GM19467 (cell line): ENCODE data around the gene NMNAT1.
"Not testable (repeated sequence)": the region's sequence is repeated elsewhere in the genome, so short reads cannot be mapped to it uniquely, and the experiment has no call there.

Source experiments
- ATAC-seq: cut with Tn5 transposase; IDR thresholded peaks from one replicate; pipeline ENCODE4 v1.9.1; 2021; ENCODE audit warnings: mild to moderate bottlenecking, moderate library complexity; ENCODE audit not compliant: unreplicated experiment

The NMNAT1 gene

GRCh38 chr1:9917901-9918300, 25.4 kb upstream of the NMNAT1 start:
- no peak for ATAC-seq

DNA sequence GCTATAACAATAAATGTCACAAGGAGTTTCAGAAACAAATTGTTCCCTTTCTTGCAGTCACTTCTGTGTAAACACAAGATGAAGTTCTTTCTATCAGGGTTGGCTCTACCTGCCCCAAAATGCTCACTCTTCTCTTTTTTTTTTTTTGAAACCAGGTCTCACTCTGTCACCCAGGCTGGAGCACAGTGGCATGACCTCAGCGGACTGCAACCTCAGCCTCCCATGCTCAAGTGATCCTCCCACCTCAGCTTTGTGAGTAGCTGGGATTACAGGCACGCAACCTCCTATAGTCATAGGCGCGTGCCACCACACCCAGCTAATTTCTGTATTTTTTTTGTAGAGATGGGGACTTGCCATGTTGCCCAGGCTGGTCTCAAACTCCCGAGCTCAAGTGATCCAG, 22.7 kb upstream of the NMNAT1 start:
- ATAC-seq, result no peak

DNA sequence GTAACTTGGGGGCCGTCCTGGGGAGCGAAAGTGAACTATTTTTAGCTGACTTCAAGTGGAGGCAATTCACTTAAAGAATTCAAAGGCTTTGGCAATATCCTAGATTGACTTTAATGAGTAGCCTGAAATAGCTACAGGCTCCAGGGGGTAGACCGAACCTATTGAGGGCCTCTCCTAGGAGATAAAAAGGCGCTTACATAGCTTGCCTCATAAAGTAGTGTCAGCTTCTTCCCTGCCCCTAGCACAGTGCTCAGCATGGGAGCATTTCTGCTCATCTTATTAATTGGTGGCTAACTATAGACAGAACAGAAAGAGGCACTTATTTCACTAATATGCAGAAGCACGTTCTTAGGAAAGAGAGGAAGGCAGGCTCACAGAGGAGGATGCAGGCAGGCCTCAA, 20.9 kb upstream of the NMNAT1 start:
- no peak for ATAC-seq

GRCh38 chr1:9927259-9927658, 16.0 kb upstream of the NMNAT1 start:
- no peak for ATAC-seq

DNA sequence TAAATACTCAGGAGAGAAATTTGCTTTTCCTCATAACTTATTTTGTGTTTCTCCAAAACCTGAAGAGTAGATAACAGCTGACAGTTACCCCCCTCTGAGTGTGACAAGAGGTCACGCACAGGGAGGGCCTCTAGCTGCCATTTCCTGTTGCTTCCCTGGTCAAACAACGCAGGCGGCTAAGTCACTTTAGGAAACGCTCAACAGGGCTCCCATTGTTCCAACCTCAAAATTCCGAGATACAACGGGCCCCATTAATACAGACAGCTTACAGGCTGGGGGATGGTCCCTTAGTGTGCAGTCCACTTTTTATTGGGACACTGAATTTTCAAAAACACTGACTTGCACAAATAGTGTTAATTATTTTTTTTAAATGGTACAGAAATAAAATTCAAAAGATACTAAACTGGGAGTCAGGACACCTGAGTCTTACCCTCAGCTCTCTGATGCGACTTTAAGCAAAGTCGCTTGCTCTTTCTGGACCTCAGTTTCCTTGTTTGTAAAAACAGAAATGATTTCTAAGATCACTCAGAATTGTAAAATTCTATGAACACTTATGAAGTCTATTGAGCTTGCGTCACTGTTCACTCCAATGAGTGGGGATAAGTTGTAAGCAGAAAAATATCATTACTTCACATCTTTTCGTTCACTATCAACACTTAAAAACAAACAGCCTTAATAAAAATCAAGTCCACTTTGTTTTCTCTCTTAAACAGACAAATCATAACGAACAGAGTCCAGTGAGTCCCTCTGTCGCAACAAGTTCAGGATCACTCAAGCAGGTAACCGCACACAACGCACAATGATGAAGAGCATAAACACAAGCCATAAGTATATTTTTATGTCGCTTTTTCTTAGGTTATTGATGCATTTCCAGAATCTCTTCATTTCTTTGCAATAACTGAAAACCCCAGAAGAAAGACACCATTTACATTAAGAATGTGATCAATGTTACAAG, 13.6 kb upstream of the NMNAT1 start:
- no peak for ATAC-seq

DNA sequence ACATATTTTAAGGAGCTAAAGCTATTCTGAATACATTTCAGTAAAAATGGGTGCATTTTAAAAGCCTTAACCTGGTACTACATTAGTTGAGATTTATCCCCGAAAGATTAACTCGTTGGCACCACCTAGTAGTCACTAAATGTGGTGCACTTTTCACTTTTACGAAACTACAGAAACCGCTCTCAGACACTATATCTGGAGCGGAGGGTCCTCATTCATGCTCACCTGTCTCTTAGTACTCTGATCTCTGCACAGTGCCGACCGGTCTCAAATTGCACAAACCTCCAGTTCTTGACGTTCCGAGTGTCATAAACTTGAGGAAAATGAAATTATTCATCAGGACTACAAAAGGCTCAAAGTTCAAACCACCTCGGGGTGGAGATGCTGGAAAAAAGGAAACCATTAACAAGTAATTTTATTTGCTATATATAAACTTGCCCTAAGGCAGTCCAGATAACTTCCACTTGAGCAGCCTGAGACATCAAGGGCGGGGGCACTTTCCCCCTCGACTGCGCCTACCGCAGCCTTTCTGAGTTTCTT, 806 bp upstream of the NMNAT1 start:
- ATAC-seq, result no peak

- no peak for ATAC-seq
Measured at GRCh38 chr1:9946315-9946714, 3.0 kb downstream of the NMNAT1 start.

GRCh38 chr1:9957726-9958125, 14.5 kb downstream of the NMNAT1 start:
- no peak for ATAC-seq

DNA sequence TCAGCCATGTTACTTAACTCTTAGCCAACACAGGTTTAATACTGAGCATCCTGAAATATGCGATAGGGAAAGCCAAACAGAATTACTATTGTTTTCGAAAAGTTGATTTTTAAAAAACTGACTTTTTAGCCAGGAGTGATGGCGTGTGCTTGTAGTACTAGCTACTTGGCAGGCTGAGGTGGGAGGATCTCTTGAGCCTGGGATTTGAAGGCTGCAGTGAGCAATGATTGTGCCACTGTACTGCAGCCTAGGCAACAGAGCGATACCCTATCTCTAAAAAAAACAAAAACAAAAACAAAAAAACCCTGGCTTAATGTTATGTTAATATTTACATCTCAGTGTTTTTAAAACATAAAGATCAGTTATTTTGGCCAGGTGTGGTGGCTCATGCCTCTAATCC, 16.7 kb downstream of the NMNAT1 start:
- ATAC-seq, result no peak

- ATAC-seq, result no peak
Measured at GRCh38 chr1:9960706-9961562, 17.7 kb downstream of the NMNAT1 start.

GRCh38 chr1:9984253-9984652, 41.0 kb downstream of the NMNAT1 start:
- ATAC-seq, result no peak

- no peak for ATAC-seq
Measured at GRCh38 chr1:9985001-9985400, 41.7 kb downstream of the NMNAT1 start.

GRCh38 chr1:9989773-9990172, 46.5 kb downstream of the NMNAT1 start:
- ATAC-seq, result no peak

DNA sequence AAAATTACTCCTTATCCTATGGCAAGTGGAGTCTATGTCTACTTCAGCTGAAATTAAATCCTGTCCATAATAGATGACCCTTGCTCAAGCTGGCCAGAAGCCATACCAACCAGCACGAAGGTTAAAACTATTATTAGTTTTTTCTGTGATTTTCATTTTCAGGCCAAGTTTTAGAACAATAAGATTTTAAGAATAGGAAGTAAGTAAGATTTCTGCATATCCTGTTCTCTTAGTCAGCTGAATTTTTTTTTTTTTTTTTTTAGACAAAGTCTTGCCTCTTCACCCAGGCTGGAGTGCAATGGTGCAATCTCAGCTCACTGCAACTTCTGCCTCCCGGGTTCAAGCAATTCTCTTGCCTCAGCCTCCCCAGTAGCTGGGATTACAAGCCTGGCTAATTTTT, 47.7 kb downstream of the NMNAT1 start:
- ATAC-seq, result no peak

DNA sequence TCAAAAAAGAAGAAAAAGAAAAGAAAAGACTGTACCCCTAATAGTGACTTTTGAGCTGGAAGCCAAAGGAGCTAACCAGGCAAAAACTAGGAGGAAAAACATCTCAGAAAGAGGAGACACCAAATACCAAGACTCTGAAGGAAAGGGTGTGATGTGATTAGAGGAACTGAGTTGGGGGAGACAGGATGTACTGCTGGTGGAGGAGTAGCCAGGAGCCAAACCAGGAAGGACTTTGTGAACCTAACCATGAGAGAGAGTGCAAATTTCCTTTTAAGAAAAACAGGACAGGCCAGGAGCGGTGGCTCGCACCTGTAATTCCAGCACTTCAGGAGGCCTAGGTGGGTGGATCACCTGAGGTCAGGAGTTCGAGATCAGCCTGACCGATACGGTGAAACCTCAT, 49.6 kb downstream of the NMNAT1 start:
- ATAC-seq, result no peak

GRCh38 chr1:9993561-9994075, 50.3 kb downstream of the NMNAT1 start:
- ATAC-seq, result no peak

DNA sequence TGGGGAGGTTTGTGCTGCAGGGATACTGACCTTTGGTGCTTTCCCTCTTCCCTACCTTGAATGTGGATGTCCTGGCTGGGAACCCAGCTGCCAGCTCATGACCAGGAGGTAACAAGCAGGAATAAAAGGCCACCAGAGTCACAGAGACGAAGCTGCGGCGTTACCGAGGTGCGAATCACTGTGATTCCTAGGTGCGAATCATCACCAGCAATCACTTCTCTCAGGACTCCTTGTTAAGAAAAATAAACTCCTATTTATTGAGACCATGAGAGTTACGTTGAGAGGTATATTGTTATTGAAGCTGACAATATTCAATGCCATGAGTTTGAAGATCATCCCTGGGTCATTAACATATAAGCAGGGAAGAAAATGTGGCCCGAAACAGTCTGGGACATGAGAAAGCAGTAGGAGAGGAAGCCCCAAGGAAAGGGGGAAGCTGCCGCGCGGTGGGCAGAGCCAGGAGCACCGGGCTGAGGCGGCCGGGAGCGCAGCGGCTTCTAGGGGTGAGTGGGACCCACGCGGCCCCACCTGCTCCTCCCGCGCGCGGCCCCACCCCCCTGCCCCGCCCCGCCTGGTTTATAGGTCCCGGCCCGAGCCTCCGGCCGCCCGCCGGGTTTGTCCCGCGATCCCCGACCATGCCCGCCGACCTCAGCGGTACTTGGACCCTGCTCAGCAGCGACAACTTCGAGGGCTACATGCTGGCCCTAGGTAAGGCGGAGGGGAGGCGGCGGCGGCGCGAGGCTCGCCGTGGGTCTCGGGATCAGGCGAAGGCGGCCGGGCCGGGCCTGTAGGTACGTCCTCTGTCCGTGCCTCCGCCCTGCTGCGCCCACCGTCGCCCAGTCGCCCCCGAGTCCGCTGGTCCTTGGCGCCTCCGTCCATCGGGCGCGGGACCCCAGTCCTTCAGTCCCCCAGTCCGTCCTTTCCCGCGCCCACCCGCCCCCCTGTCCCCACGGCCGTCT, 53.6 kb downstream of the NMNAT1 start, which contains the start of gene RBP7:
RBP7 (plus strand) TSS at position 605 of the 959 bp plus-strand sequence; CDS start at position 636, 31 bp downstream.
- no peak for ATAC-seq

GRCh38 chr1:10001016-10001665, 57.9 kb downstream of the NMNAT1 start:
- ATAC-seq, result no peak

GRCh38 chr1:10005248-10005647, 62.0 kb downstream of the NMNAT1 start:
- not testable (repeated sequence) for ATAC-seq

DNA sequence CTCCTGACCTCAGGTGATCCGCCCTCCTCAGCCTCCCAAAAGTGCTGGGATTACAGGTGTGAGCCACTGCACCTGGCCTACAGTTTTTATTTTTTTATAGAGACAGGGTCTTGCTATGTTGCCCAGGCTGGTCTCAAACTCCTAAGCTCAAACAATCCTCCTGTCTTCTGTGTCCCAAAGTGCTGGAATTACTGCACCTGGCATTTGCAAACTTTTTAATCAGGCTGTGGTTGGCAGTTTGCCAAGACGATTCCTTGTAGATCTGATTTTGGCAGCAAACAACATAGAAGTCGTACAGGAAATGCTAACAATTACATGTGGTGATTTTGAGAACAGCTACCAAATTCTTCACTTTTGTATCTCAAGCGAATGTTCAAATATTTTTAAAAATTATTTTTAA, 63.9 kb downstream of the NMNAT1 start:
- ATAC-seq, result no peak
